HCT116 (cell line): Measurements from ENCODE around the gene BIRC6. TPM values are rescaled to one million over a fixed set of nuclear protein-coding genes. Genes with fewer than 3 reads are reported as not detected.
A peak's percentile ranks its signal among the peaks of the same experiment; 100 is the strongest.

Experiments
- ATAC-seq: fragments of 200-7000 bp; cut with Tn5 transposase; 2 replicates; pipeline ENCODE4 v1.9.1; 2020; ENCODE audit warnings: mild to moderate bottlenecking, moderate library complexity
- BruUV-seq: library from RNA; stranded (reverse); fragments of 400-500 nt; replicated peaks from 2 replicates; lab custom pipeline; 2021; lab: Mats Ljungman, UMichigan
- CTCF ChIA-PET: fragments of 300-600 bp; sonication (Branson Sonifier 250); formaldehyde crosslinking; loops from one replicate; lab custom pipeline; 2021; ENCODE audit warnings: antibody characterized with exemption; lab: Charles Lee
- POLR2A ChIA-PET: fragments of 300-600, 350-600 bp; sonication (Branson Sonifier 250); formaldehyde crosslinking; loops from one replicate; lab custom pipeline; 2021; ENCODE audit warnings: antibody characterized with exemption; lab: Charles Lee
- RAD21 ChIA-PET, 2 experiments: fragments of 300-600 bp; sonication (Branson Sonifier 250); formaldehyde crosslinking; loops; one replicate each; lab custom pipeline; 2023; ENCODE audit warnings: low total read pairs in 2 of 2; ENCODE audit not compliant: uncharacterized antibody in 2 of 2, unreplicated experiment in 2 of 2, low non-redundant PET in 1 of 2; lab: Charles Lee
- DNase-seq: peaks from one replicate; pipeline ENCODE4 v3.0.0-alpha.2; 2010; ENCODE audit warnings: low read depth, low spot score
- H2AFZ ChIP-seq: fragments of 200-600 bp; shearing (Covaris generic), sonication (generic); 2 replicates; pipeline ENCODE4 v1.6.1; 2017; ENCODE audit warnings: low read depth, mixed run types, mixed read lengths, antibody characterized with exemption, low read length; ENCODE audit not compliant: poor library complexity, severe bottlenecking
- H3K27ac ChIP-seq: 2 replicates; pipeline ENCODE4 v1.5.1; 2012; ENCODE audit warnings: low read depth, low read length
- H3K27me3 ChIP-seq: fragments of 200-600 bp; sonication (generic); 2 replicates; pipeline ENCODE4 v1.6.1; 2016; ENCODE audit warnings: mixed run types, low read length, mixed read lengths; ENCODE audit not compliant: insufficient read depth
- H3K36me3 ChIP-seq, 2 experiments: fragments of 200-500 bp in 1 of 2; fragments of 200-600 bp in 1 of 2; sonication (Bioruptor generic) in 1 of 2; sonication (generic) in 1 of 2; 2 replicates each; pipeline versions ENCODE4 v1.5.1 to v1.6.1; 2014 to 2016; ENCODE audit warnings: low read length in 2 of 2, inconsistent platforms in 1 of 2, mixed read lengths in 1 of 2, mixed run types in 1 of 2; ENCODE audit not compliant: insufficient read depth in 2 of 2, control insufficient read depth in 1 of 2
- H3K4me1 ChIP-seq, 2 experiments: fragments of 200-600 bp in 1 of 2; sonication (generic) in 1 of 2; 2 replicates each; pipeline versions ENCODE4 v1.5.1 to v1.6.1; 2012 to 2017; ENCODE audit warnings: low read length in 2 of 2, inconsistent platforms in 1 of 2, mild to moderate bottlenecking in 1 of 2, mixed read lengths in 1 of 2, mixed run types in 1 of 2, moderate library complexity in 1 of 2; ENCODE audit not compliant: insufficient read depth in 2 of 2, control insufficient read depth in 1 of 2
- H3K4me2 ChIP-seq: fragments of 200-600 bp; sonication (generic); 2 replicates; pipeline ENCODE4 v1.6.1; 2017; ENCODE audit warnings: mixed run types, low read length, mixed read lengths
- H3K4me3 ChIP-seq, 2 experiments: fragments of 200-600 bp in 1 of 2; sonication (generic) in 1 of 2; replicated peaks in 1 of 2; 2 replicates each; pipeline ENCODE4 v1.5.1; 2011 to 2016; ENCODE audit warnings: low read length in 2 of 2, control low read depth in 1 of 2, low read depth in 1 of 2, mild to moderate bottlenecking in 1 of 2, mixed read lengths in 1 of 2, mixed run types in 1 of 2
- H3K79me2 ChIP-seq: fragments of 200-600 bp; sonication (generic); 2 replicates; pipeline ENCODE4 v1.6.1; 2017; ENCODE audit warnings: mild to moderate bottlenecking, mixed run types, low read length, moderate library complexity, mixed read lengths; ENCODE audit not compliant: insufficient read depth
- H3K9ac ChIP-seq: fragments of 200-600 bp; sonication (generic); 2 replicates; pipeline ENCODE4 v1.6.1; 2016; ENCODE audit warnings: low read length, mixed read lengths
- H3K9me2 ChIP-seq: fragments of 200-600 bp; sonication (generic), shearing (Covaris generic); 2 replicates; pipeline ENCODE4 v1.6.1; 2017; ENCODE audit warnings: mixed run types, mild to moderate bottlenecking, moderate library complexity; ENCODE audit not compliant: insufficient read depth
- H3K9me3 ChIP-seq, 2 experiments: fragments of 200-500 bp in 1 of 2; fragments of 200-600 bp in 1 of 2; sonication (Bioruptor generic) in 1 of 2; sonication (generic) in 1 of 2; 2 replicates each; pipeline ENCODE4 v1.6.1; 2014 to 2017; ENCODE audit warnings: low read length in 2 of 2, mixed read lengths in 2 of 2, inconsistent platforms in 1 of 2, low read depth in 1 of 2, mild to moderate bottlenecking in 1 of 2, mixed run types in 1 of 2, moderate library complexity in 1 of 2; ENCODE audit not compliant: control insufficient read depth in 1 of 2, insufficient read depth in 1 of 2
- H4K20me1 ChIP-seq: fragments of 200-600 bp; sonication (generic), shearing (Covaris generic); 2 replicates; pipeline ENCODE4 v1.6.1; 2017; ENCODE audit warnings: mixed run types, mild to moderate bottlenecking, moderate library complexity; ENCODE audit not compliant: insufficient read depth
- ATF3 ChIP-seq: IDR thresholded peaks from 2 replicates; pipeline ENCODE4 v1.6.1; 2012
- CBX3 ChIP-seq: IDR thresholded peaks from 2 replicates; pipeline ENCODE4 v1.6.1; 2012; ENCODE audit warnings: low read depth
- CEBPB ChIP-seq: IDR thresholded peaks from 2 replicates; pipeline ENCODE4 v1.6.1; 2012; ENCODE audit warnings: low read depth
- CTCF ChIP-seq, 3 experiments: fragments of 200-600 bp in 1 of 3; sonication (generic) in 1 of 3; IDR thresholded peaks in 2 of 3; conservative IDR thresholded peaks in 1 of 3; 2 replicates each; pipeline ENCODE4 v1.5.1; 2012 to 2017; ENCODE audit warnings: low read depth in 2 of 3, low read length in 2 of 3, antibody characterized with exemption in 1 of 3, borderline replicate concordance in 1 of 3, control low read depth in 1 of 3, mild to moderate bottlenecking in 1 of 3, mixed read lengths in 1 of 3, mixed run types in 1 of 3, moderate library complexity in 1 of 3; ENCODE audit not compliant: insufficient read depth in 1 of 3
- EGR1 ChIP-seq: IDR thresholded peaks from 2 replicates; pipeline ENCODE4 v1.6.1; 2012; ENCODE audit warnings: low read depth
- ELF1 ChIP-seq: IDR thresholded peaks from 2 replicates; pipeline ENCODE4 v1.6.1; 2012; ENCODE audit warnings: low read depth, borderline replicate concordance
- MAX ChIP-seq: IDR thresholded peaks from 2 replicates; pipeline ENCODE4 v1.6.1; 2012
- POLR2A ChIP-seq: IDR thresholded peaks from 2 replicates; pipeline ENCODE4 v1.7.0; 2011; ENCODE audit warnings: borderline replicate concordance; ENCODE audit not compliant: insufficient read depth, insufficient read length; ENCODE audit errors: extremely low read depth
- RAD21 ChIP-seq: IDR thresholded peaks from 2 replicates; pipeline ENCODE4 v1.6.1; 2012; ENCODE audit warnings: low read depth, mild to moderate bottlenecking
- REST ChIP-seq: IDR thresholded peaks from 2 replicates; pipeline ENCODE4 v1.6.1; 2012; ENCODE audit warnings: low read depth
- SIN3A ChIP-seq: IDR thresholded peaks from 2 replicates; pipeline ENCODE4 v1.6.1; 2012; ENCODE audit warnings: low read depth
- SRF ChIP-seq: IDR thresholded peaks from 2 replicates; pipeline ENCODE4 v1.6.1; 2012; ENCODE audit warnings: low read depth
- TCF7L2 ChIP-seq: IDR thresholded peaks from 2 replicates; pipeline ENCODE4 v1.7.0; 2011; ENCODE audit warnings: borderline replicate concordance, inconsistent platforms; ENCODE audit not compliant: insufficient read depth, insufficient read length; ENCODE audit errors: extremely low read depth
- YY1 ChIP-seq: IDR thresholded peaks from 2 replicates; pipeline ENCODE4 v1.6.1; 2011; ENCODE audit warnings: low read length, low read depth, moderate library complexity, mild to moderate bottlenecking; ENCODE audit not compliant: insufficient replicate concordance; ENCODE audit errors: extremely low read depth
- ZBTB33 ChIP-seq: IDR thresholded peaks from 2 replicates; pipeline ENCODE4 v1.6.1; 2011; ENCODE audit warnings: mild to moderate bottlenecking, low read length, moderate library complexity; ENCODE audit not compliant: insufficient replicate concordance; ENCODE audit errors: extremely low read depth
- ZFX ChIP-seq: fragments of 450-650 bp; IDR thresholded peaks from 2 replicates; pipeline ENCODE4 v1.6.1; 2017
- ZNF274 ChIP-seq: fragments of 200-500 bp; sonication (Bioruptor generic); IDR thresholded peaks from 2 replicates; pipeline ENCODE4 v1.6.1; 2014; ENCODE audit warnings: mild to moderate bottlenecking, low read depth, low read length, inconsistent platforms
- intact Hi-C: fragments of 100-400 bp; cut with micrococcal nuclease; formaldehyde crosslinking; loops from 2 replicates; pipeline ENCODE4 v1.10.0; 2022
- total RNA-seq: library from RNA; stranded (reverse); gene quantifications from one replicate; pipeline ENCODE4 v1.2.1, GENCODE V29; 2021; ENCODE audit not compliant: unreplicated experiment

BIRC6 gene
- total RNA-seq, 1 experiment from 2014 or later: 60.7 TPM

GRCh38 chr2:32356681-32357317 is at the start of gene BIRC6 (continued):
- TF ChIP-seq POLR2A (peak; percentile 78), ZNF274 (no peak), CEBPB (no peak), TCF7L2 (no peak), RAD21 (no peak)

GRCh38 chr2:32310577-32310976 is 46.2 kb upstream of the BIRC6 start:
- Histone ChIP-seq H2AFZ (no peak overlapping the region), H3K36me3 (no peaks in the 10 kb centered on the region), H3K27ac (no peak overlapping the region), H3K4me3 (no peak overlapping the region), H3K79me2 (no peaks in the 10 kb centered on the region), H3K27me3 (no peaks in the 10 kb centered on the region), H3K4me2 (no peak overlapping the region), H3K4me1 (no peaks in the 10 kb centered on the region), H3K9me3 (no peaks in the 10 kb centered on the region), H4K20me1 (no peaks in the 10 kb centered on the region), H3K9ac (no peak overlapping the region), H3K9me2 (no peaks in the 10 kb centered on the region)
- intact Hi-C loops: no loop called here
- CTCF ChIA-PET: no interaction called here
- DNase-seq: no peak
- no peak for ATAC-seq
- POLR2A ChIA-PET: no interaction called here
- RAD21 ChIA-PET: no interaction called here
- no TSS peak for BruUV-seq
- TF ChIP-seq REST (no peak), ATF3 (no peak), ELF1 (no peak), CBX3 (no peak), ZBTB33 (no peak), SRF (no peak), YY1 (no peak), SIN3A (no peak), MAX (no peak), ZFX (no peak), RAD21 (no peak), CEBPB (no peak), TCF7L2 (no peak), CTCF (IDR thresholded peaks at IDR 0.05 in 2 of 3, conservative IDR thresholded peaks at IDR 0.05 in 1 of 3; ENCODE audit: borderline replicate concordance in 1 of 3, insufficient read depth in 1 of 3, low read depth in 2 of 3, low read length in 2 of 3) (no peak), EGR1 (no peak)
- TF ChIP-seq, all 23 proteins: peak for 0
